Left forelimb (tissue), 1 donor: ENCODE data around the gene RAB11B.
"Not testable (repeated sequence)": the region's sequence is repeated elsewhere in the genome, so short reads cannot be mapped to it uniquely, and the experiment has no call there.

Experiments
- DNase-seq: peaks from one replicate; pipeline ENCODE4 v3.0.0-alpha.2; 2018; ENCODE audit warnings: low spot score

The RAB11B gene

GRCh38 chr19:8429044-8429443 lies 38.9 kb downstream of the RAB11B start:
- no peak for DNase-seq

GRCh38 chr19:8429826-8430225 lies 39.7 kb downstream of the RAB11B start:
- DNase-seq: no peak

GRCh38 chr19:8430650-8431049 lies 40.5 kb downstream of the RAB11B start:
- DNase-seq: no peak

GRCh38 chr19:8438236-8438635 lies 48.1 kb downstream of the RAB11B start:
- no peak for DNase-seq

DNA sequence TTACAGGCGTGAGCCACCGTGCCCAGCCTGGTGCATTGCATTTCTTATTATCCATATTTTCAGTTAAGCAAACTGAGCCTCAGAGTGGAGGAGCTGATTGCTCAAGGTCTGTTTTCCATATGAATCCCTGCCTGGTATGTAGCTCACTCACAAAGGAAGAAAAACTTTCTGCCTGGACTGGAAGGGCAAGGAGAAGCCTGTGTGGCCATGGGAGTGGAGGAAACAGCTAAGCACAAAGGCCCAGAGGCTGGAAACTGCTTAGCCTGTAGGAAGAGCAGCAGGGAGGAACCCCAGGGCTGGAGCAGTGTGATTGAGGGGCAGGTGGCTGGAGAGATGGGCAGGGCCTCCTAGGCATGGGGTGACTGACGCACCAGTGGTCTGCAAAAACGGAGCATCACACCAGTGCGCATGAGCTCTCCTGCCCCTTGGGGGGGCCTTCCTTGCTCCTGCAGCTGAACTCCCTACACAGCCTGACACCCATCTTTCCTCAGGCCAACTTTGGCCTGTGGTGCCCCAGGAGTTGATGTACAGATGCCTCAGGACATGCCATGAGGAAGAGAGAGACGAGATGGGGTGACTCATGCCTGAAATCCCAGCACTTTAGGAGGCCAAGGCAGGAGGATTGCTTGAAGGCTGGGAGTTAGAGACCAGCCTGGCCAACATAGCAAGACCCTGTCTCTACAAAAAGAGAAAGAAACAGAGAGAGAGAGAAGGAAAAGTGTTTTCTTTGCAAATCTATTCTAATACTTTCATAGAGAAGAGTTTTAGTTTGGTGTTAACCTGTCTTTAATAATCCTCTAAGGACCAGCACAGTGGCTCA lies 51.8 kb downstream of the RAB11B start:
- DNase-seq: no peak

GRCh38 chr19:8444140-8444676 lies 54.0 kb downstream of the RAB11B start:
- DNase-seq: not testable (repeated sequence)

DNA sequence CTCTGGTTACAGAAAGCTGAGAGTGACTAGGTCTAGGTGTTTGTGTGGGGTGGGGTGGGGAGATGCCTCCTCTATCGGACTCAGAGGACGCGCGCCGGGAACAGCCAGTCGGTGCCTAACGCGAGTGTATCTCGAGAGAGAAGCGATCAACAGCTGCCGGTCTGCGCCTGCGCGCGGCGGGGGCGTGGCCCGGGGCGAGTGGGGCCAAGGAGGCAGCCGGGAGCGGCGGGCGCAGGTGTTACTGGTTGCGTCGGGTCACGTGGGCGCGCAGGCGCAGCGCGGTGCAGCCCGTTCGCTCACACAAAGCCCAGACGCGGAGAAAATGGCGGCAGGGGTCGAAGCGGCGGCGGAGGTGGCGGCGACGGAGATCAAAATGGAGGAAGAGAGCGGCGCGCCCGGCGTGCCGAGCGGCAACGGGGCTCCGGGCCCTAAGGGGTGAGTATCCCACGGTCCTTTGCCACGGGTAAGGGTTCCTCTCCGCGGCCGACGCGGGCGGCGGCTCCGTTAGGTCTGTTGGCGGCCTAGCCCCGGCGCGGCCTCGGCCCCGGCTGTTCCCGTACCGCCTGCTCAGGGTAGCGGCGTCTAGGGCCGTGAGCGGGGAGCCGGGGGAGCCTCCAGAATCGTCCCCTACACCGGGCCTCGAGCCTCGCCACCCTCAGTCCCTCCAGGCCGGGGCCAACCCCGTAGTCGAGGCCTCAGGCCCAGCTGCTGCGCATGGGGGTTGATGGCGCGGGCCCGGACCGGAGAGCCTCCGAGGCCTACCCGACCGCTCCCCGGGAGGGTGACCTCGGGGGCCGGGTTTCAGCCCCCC lies 54.7 kb downstream of the RAB11B start, which contains the start of gene HNRNPM:
Gene HNRNPM, plus strand, starts transcription at position 299 of the 811 bp plus-strand sequence. Its CDS starts 24 bp downstream, at position 323.
- DNase-seq: peak; percentile 100

DNA sequence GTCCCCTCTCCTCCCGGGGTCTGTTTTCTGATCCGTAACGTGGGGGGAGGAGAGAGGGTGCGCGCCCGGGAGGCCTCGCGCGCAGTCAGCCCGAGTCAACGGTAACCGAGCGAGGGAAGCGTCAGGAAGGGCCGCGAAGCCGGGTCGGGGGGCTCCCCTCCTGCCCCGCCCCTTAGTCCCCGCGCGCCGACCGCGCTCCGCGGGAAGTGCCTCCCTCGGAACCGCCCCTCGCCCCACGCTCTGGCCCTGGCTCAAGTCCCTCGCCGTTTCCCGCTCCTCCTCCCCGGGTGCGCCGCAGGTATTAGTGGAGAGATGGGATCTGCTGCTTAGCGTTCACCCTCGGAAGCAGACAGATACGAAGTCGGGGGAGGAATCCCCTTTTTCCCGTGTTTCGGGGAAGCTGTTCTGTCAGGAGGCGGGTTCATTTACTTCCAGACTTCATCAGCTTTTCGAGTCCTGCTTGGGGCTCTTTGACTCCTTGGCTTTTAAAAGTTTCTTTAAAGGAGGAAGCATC lies 55.4 kb downstream of the RAB11B start:
- no peak for DNase-seq

GRCh38 chr19:8446061-8446709 lies 56.0 kb downstream of the RAB11B start:
- no peak for DNase-seq

DNA sequence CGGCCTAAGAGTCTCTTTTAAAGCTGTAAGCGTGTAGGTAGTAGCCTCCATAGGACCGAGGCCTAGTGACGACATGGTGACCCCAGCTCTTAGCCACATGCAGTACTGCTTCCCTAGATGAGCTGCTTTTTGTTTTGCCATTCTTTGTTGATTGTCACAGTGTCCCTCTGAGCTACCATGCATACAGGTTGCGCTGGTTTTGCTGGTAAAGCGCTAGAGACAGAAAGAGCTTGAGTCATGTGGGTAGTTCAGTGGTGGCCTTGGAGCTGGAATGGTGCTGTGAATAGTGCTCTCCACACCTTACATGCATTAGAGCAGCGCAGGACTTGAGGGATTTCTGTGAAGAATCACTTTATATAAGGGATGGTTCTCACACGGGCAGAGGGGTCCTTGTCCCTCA lies 59.7 kb downstream of the RAB11B start:
- DNase-seq: no peak

- DNase-seq: no peak
These were observed 61.2 kb downstream of the RAB11B start for GRCh38 chr19:8451377-8451776.

GRCh38 chr19:8451885-8452284 lies 61.7 kb downstream of the RAB11B start:
- no peak for DNase-seq

- no peak for DNase-seq
These were observed 62.4 kb downstream of the RAB11B start for GRCh38 chr19:8452446-8453123.

DNA sequence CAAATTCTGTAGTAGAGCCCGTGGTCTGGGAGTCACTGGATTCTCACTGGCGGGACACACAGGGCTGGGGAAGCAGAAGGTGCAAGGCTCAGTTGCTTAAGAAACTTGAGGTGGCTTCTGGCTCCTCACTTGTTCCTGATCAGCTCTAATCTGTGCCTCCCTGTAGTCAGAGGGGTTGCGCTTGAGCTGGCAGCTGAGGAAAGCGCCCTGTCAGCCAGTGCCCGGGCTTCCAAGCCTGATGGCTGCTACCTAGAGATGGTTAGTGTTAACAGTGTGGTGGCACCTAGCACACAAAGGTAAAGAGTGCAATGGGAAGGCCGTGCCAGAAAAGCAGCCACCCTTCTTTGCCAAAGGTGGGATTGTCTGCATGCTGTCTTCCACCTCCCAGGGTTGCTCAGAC lies 63.5 kb downstream of the RAB11B start:
- DNase-seq: no peak
